Sigmoid colon (tissue), 7 donors: Measurements from ENCODE around the gene CCL14. TPM values are rescaled to one million over a fixed set of nuclear protein-coding genes. Genes with fewer than 3 reads are reported as not detected.

Experiments
- DNase-seq: peaks from one replicate; pipeline ENCODE4 v3.0.0-alpha.2; 2019
- H3K27ac ChIP-seq, 4 donors: fragments of 200-600 bp; sonication (generic); one replicate each; pipeline ENCODE4 v1.5.1; 2016 to 2019; ENCODE audit warnings: mild to moderate bottlenecking in 1 of 4
- H3K27me3 ChIP-seq, 3 donors: fragments of 200-600 bp; sonication (generic); one replicate each; pipeline ENCODE4 v1.5.1; 2019; ENCODE audit warnings: mild to moderate bottlenecking in 1 of 3
- H3K36me3 ChIP-seq, 4 donors: fragments of 200-600 bp; sonication (generic); one replicate each; pipeline ENCODE4 v1.5.1; 2016 to 2019
- H3K4me1 ChIP-seq, 4 donors: fragments of 200-600 bp; sonication (generic); one replicate each; pipeline ENCODE4 v1.5.1; 2017 to 2019
- H3K4me3 ChIP-seq, 4 donors: fragments of 200-600 bp; sonication (generic); one replicate each; pipeline ENCODE4 v1.5.1; 2017 to 2019; ENCODE audit warnings: mild to moderate bottlenecking in 2 of 4, moderate library complexity in 1 of 4
- H3K9me3 ChIP-seq, 4 donors: fragments of 200-600 bp in 3 of 4; sonication (generic) in 3 of 4; one replicate each; pipeline versions ENCODE4 v1.5.1 to v1.6.1; 2013 to 2019
- CTCF ChIP-seq, 4 experiments: fragments of 450-650 bp in 3 of 4; fragments of 200-600 bp in 1 of 4; IDR thresholded peaks; one replicate each; pipeline ENCODE4 v1.5.1; 2016 to 2019; ENCODE audit warnings: antibody characterized with exemption in 4 of 4, mild to moderate bottlenecking in 3 of 4, moderate library complexity in 2 of 4
- EP300 ChIP-seq, 4 donors: sonication (generic); formaldehyde crosslinking; IDR thresholded peaks; one replicate each; pipeline ENCODE4 v1.6.1; 2017; ENCODE audit warnings: antibody characterized with exemption in 4 of 4
- POLR2A ChIP-seq, 2 donors: fragments of 450-650 bp; IDR thresholded peaks; one replicate each; pipeline ENCODE4 v1.6.1; 2016; ENCODE audit warnings: antibody characterized with exemption in 2 of 2, mild to moderate bottlenecking in 2 of 2, moderate library complexity in 2 of 2
- POLR2AphosphoS5 ChIP-seq, 4 donors: sonication (generic); formaldehyde crosslinking; IDR thresholded peaks; one replicate each; pipeline ENCODE4 v1.6.1; 2017; ENCODE audit warnings: antibody characterized with exemption in 4 of 4
- WGBS, 2 donors: extraction: QIAGEN DNeasy Blood & Tissue Kit; methylation state at CpG; one replicate each; pipeline ENCODE4 v1.1.7; 2013; 5-methylcytosine and 5-hydroxymethylcytosine counted together
- intact Hi-C: fragments of 100-400 bp; cut with DNase I; formaldehyde crosslinking; loops from one replicate; pipeline ENCODE4 v1.15.1; 2023
- polyA plus RNA-seq, 3 donors: library from polyadenylated mRNA; stranded (reverse); fragments of 200-250 nt; gene quantifications; one replicate each; pipeline ENCODE4 v1.2.3, GENCODE V29; 2013
- total RNA-seq, 4 donors: library from RNA; depleted of rRNA; stranded (reverse); fragments of >200 nt; gene quantifications; one replicate each; pipeline ENCODE4 v1.1.0, GENCODE V29; 2016
- donor health status: healthy with polysubstance abuse.
- donor health status: Bipolar disorder and iron deficiency.
- donor health status: healthy.

CCL14 gene
- total and polyA plus RNA-seq, 7 donors: 0.60 to 30.0 (median 18.7) TPM; not detected in 1

GRCh38 chr17:36014946-36015345, 28.4 kb upstream of the CCL14 start:
- no peaks in the 10 kb centered on the region for H3K27me3 ChIP-seq
- H3K36me3 ChIP-seq: no peaks in the 10 kb centered on the region
- no peaks in the 10 kb centered on the region for H3K4me1 ChIP-seq
- H3K9me3 ChIP-seq: peaks cover 0 to 6% (median 4%) of the 10 kb centered on the region in 4 donors
- no peak for DNase-seq
- H3K4me3 ChIP-seq: no peak overlapping the region
- WGBS, 2 donors: 76 to 86% methylated on average over 5 of the region's 5 CpGs
- no peak overlapping the region for H3K27ac ChIP-seq
- TF ChIP-seq CTCF (IDR thresholded peaks at IDR 0.05) (no peak), EP300 (IDR thresholded peaks at IDR 0.05) (no peak)
- intact Hi-C loops: no loop called here

GRCh38 chr17:36011201-36011600, 24.7 kb upstream of the CCL14 start:
- Histone ChIP-seq H3K36me3 (no peaks in the 10 kb centered on the region), H3K9me3 (peaks cover 0 to 14% (median 7%) of the 10 kb centered on the region in 4 donors), H3K27me3 (no peaks in the 10 kb centered on the region), H3K4me1 (no peaks in the 10 kb centered on the region), H3K4me3 (no peak overlapping the region), H3K27ac (no peak overlapping the region)
- DNase-seq: no peak
- WGBS, 2 donors: 80 to 86% methylated on average over 2 of the region's 2 CpGs
- intact Hi-C loops: no loop called here
- TF ChIP-seq EP300 (IDR thresholded peaks at IDR 0.05) (no peak), POLR2AphosphoS5 (IDR thresholded peaks at IDR 0.05) (no peak), CTCF (IDR thresholded peaks at IDR 0.05) (no peak), POLR2A (IDR thresholded peaks at IDR 0.05) (no peak)

- Histone ChIP-seq H3K4me1 (no peaks in the 10 kb centered on the region), H3K27me3 (peaks cover 0 to 7% (median 0%) of the 10 kb centered on the region in 3 donors), H3K27ac (no peak overlapping the region), H3K9me3 (peaks cover 0 to 14% (median 7%) of the 10 kb centered on the region in 4 donors), H3K4me3 (no peak overlapping the region), H3K36me3 (no peaks in the 10 kb centered on the region)
- 87 to 91% methylated on average over 14 of the region's 14 CpGs for WGBS, 2 donors
- intact Hi-C loops: no loop called here
- TF ChIP-seq CTCF (IDR thresholded peaks at IDR 0.05) (no peak), EP300 (IDR thresholded peaks at IDR 0.05) (no peak), POLR2AphosphoS5 (IDR thresholded peaks at IDR 0.05) (no peak), POLR2A (IDR thresholded peaks at IDR 0.05) (no peak)
- DNase-seq: no peak
Observed at GRCh38 chr17:36008998-36009665, 22.6 kb upstream of the CCL14 start.

- intact Hi-C loops: no loop called here
- H3K36me3 ChIP-seq: no peaks in the 10 kb centered on the region
- H3K27ac ChIP-seq: no peak overlapping the region
- DNase-seq: no peak
- peaks cover 0 to 7% (median 3%) of the 10 kb centered on the region in 4 donors for H3K9me3 ChIP-seq
- H3K4me1 ChIP-seq: peaks cover 0 to 6% (median 0%) of the 10 kb centered on the region in 4 donors
- peaks cover 0 to 7% (median 0%) of the 10 kb centered on the region in 3 donors for H3K27me3 ChIP-seq
- no peak overlapping the region for H3K4me3 ChIP-seq
- TF ChIP-seq POLR2AphosphoS5 (IDR thresholded peaks at IDR 0.05) (no peak), CTCF (IDR thresholded peaks at IDR 0.05) (no peak)
- 5 to 21% methylated on average over 4 of the region's 4 CpGs for WGBS, 2 donors
Observed at GRCh38 chr17:36004594-36005108, 18.1 kb upstream of the CCL14 start.
